ENCODE results near the gene POP4.

GRCh38 chr19:29624489-29625185 lies 18.6 kb downstream of the POP4 start:
- TF ChIP-seq POLR2AphosphoS5 (IDR thresholded peaks at IDR 0.05) (no peak), CTCF (IDR thresholded peaks at IDR 0.05; ENCODE audit: poor library complexity, severe bottlenecking) (no peak), SMC3 (conservative IDR thresholded peaks at IDR 0.05; ENCODE audit: poor library complexity) (no peak), EP300 (conservative IDR thresholded peaks at IDR 0.05; ENCODE audit: poor library complexity, severe bottlenecking) (no peak), EZH2 (IDR thresholded peaks at IDR 0.05; ENCODE audit: borderline replicate concordance, insufficient read depth, low read length, poor library complexity, severe bottlenecking) (no peak), TAF1 (IDR thresholded peaks at IDR 0.05; ENCODE audit: low read depth) (no peak), REST (IDR thresholded peaks at IDR 0.05; ENCODE audit: borderline replicate concordance) (no peak), MXI1 (conservative IDR thresholded peaks at IDR 0.05; ENCODE audit: poor library complexity, severe bottlenecking) (no peak), RAD21 (conservative IDR thresholded peaks at IDR 0.05) (no peak)
